ENCODE results near the gene NPEPL1.
"Not testable (repeated sequence)": the region's sequence is repeated elsewhere in the genome, so short reads cannot be mapped to it uniquely, and the experiment has no call there.

The NPEPL1 gene

GRCh38 chr20:58741384-58741783 lies 48.8 kb downstream of the NPEPL1 start:
- no peak for DNase-seq (ENCODE audit: low spot score)

DNA sequence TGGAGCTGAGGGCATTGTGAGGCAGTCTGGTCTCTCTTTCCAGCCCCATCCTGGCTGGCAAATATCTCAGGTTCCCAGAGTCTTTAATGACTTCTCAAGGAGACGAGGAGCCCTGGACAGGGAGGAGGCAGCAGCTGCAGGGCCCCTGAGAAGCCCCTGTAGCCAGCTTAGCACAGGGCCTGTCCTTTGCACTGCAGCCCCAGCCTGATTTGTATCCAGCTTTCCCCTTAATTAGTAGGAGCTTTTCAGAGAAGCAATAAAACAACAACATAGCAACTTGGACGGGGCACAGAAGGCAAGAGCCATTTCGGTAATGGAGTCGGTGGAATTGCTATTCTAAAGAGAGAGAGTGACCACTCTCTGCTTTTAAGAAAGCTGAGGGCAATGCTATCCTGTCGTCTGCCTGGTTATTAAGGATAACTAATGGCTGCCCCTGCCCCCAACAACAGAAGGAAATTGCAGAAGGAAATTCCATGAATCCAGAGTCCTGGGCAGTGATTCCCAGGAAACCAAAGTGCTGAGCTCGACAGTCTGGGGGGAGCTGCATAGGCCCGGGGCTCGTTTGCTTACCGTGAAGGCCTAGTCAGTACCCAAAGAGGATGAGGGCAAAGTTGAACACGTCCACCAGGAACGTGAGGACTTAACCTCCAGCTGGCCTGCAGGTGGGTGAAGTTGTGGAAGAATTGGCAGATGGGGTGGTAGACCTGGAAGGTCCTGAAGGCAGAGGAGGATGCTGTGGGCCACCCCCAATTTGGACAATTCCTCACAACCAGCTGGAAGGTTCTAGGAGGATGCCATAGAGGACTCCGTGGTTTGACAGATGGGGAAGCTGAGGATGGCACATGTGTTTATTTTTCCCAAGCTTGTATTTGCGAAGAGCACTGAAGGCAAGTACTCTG lies 50.3 kb downstream of the NPEPL1 start:
- DNase-seq (ENCODE audit: low spot score) = no peak

DNA sequence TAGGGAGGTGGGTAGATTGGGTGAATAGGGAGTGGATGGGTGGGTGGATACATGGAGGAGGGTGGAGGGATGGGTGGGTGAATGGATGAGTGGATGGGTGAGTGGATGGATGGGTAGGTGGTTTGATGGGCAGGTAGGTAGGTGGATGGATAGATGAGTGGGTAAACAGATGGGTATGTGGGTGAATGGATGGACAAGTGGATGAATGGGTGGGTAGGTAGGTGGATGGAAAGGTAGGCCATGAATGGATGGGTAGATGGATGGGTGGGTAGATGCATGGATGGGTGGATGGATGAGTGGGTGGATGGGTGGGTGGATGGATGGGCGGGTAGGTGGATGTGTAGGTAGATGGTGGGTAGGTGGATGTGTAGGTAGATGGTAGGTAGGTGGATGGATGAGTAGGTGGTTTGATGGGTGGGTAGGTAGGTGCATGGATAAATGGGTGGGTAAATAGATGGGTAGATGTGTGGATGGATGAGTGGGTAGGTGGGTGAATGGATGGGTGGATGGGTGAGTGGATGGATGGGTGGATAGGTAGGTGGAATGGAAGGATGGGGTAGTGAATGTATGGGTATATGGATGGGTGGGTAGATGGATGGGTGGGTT lies 51.4 kb downstream of the NPEPL1 start:
- no peak for DNase-seq (ENCODE audit: low spot score)

DNA sequence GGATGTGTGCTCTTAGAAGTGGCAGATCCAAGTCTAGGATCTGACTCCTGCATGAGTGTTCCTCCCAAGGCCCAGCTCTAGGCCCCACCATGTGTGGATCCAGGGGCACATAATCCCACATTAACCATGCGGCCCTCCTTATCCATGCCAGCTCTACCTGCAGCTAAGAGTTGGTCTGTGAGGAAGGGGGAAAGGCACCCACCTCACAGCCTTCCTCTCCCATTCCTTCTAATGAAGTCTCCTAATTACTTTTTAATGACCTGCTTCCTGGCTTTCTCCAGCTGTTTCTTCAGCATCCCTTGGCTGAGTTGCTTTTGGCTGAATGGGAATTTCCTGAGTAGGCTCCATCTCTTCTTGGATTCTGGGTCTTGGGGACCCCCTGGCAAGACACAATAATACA lies 52.2 kb downstream of the NPEPL1 start:
- DNase-seq (ENCODE audit: low spot score) = no peak

DNA sequence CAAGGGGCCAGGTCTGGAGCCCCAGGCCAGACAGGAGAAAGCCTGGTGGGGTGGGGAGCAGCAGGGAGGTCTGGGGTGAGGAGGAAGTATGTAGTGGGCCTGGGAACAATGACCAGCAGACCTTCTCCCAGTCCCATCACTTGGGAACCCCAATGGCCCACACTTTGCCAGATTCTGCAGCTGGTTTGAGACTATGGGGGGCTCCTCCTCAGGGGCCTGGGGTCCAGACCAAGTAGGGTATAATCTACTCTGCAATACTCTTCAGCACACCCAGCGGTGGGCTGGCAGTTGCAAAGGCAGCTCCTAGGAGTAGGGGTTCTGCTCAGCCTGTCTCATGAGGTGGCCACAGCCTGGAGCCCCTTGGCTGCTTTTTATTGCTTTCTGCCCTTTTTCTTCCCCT lies 52.8 kb downstream of the NPEPL1 start:
- DNase-seq (ENCODE audit: low spot score) = no peak

- no peak for DNase-seq (ENCODE audit: low spot score)
These were observed 54.0 kb downstream of the NPEPL1 start for GRCh38 chr20:58746620-58747019.

DNA sequence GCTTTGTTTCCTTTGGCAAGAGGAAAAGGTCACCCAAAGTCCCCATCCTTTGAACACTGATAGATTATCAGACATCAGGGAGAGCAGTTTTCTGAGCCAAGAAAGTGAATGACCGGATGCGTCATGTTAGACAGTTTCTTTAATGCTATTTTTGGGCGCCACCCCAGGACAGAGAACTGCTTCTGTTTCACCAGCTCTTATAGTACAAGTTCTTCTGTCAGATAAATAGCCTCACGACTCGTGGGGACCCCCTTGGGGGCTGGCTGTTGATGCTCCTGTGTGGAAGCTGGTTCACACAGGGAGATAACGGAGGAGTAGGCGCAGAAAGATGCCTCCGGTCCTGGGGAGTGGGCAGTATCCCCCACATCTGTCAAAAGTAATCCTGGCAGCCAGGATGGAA lies 54.6 kb downstream of the NPEPL1 start:
- no peak for DNase-seq (ENCODE audit: low spot score)

GRCh38 chr20:58748618-58749017 lies 56.0 kb downstream of the NPEPL1 start:
- no peak for DNase-seq (ENCODE audit: low spot score)

GRCh38 chr20:58749098-58749769 lies 56.6 kb downstream of the NPEPL1 start:
- no peak for DNase-seq (ENCODE audit: low spot score)

- DNase-seq (ENCODE audit: low spot score) = no peak
These were observed 57.4 kb downstream of the NPEPL1 start for GRCh38 chr20:58749979-58750378.

GRCh38 chr20:58750706-58751105 lies 58.1 kb downstream of the NPEPL1 start:
- DNase-seq (ENCODE audit: low spot score) = not testable (repeated sequence)

GRCh38 chr20:58751979-58752378 lies 59.4 kb downstream of the NPEPL1 start:
- DNase-seq (ENCODE audit: low spot score) = no peak

- DNase-seq (ENCODE audit: low spot score) = no peak
These were observed 60.0 kb downstream of the NPEPL1 start for GRCh38 chr20:58752565-58752964.

DNA sequence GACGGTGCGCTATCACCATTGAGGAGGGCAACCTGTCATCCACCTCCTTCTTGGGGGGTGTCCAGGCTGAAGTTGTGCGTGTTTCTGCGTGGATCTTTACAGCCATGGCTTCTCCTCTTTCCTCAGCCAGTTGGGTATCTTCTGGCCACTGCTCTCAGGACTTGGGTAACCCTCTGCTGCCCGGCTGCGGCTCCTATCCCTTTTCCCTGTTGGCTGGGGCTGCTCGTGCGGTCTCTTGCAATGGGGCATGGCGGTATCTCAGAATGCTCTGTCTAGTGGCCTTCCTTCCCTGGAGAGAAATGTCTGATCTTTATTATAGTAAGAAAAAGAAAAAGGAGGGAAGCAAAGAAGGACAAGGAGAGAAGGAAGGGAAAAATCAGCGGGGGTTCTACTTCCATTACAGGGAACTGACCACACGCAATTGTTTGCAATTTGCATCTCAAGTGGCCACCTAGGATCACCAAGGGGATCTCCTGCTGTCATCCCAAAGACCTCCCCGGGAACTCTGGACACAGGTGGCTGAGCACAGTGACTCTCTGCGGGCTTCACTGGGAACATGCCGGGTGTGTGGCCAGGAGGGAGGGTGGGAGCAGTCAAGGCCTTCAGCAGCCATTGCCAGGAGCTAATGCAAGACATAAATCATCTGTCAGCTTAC lies 60.8 kb downstream of the NPEPL1 start:
- peak; percentile 63 for DNase-seq (ENCODE audit: low spot score)

DNA sequence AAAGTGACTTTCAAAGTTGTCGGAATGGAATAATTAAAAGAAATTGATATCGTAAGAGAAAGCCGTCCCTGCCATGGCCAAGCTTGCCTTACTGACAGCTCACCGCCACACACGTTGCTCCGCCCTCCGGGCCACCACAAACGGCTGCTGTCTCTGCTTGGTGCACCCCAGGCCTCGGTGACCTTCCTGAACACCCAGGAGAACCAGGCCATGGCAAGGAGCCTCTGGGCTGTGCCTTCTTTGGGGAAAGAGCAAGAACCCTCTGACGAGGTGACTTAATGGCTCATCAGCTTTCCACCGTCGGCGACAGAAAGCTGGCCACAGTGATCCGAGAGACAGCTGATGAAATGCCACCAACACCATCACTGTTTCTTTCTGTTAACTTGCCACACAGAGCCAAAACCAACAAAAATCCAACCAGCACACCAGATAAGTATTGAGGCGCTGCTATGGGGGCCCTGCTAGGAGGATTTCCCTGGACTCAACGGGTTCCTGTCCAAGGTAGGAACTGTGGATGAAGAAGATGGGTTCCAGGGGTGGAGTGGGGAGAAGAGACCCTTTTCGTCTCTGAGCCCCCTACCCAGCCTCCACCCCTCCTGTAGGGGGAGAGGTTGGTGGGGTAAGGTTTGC lies 61.4 kb downstream of the NPEPL1 start:
- no peak for DNase-seq (ENCODE audit: low spot score)

DNA sequence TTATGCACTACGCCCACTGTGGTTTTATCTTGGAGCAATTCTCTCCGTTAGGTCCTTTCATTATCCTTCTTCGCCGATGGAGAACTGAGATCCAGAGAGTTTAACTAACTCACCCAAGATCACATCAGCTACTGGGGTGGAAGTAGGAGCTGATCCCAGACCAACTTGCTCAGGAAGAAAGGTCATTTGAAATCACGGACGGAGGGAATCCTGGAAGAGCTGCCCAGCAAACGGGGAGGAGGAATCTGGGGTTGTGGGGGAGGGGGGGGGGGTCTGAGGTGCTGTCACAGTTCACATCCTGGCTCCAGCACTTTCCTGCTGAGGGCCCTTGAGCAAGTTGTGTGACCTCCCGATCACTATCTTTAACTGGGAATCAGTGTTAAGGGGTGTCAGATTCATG lies 62.0 kb downstream of the NPEPL1 start:
- DNase-seq (ENCODE audit: low spot score) = no peak

GRCh38 chr20:58755062-58755697 lies 62.6 kb downstream of the NPEPL1 start:
- no peak for DNase-seq (ENCODE audit: low spot score)

GRCh38 chr20:58755766-58756449 lies 63.3 kb downstream of the NPEPL1 start:
- DNase-seq (ENCODE audit: low spot score) = no peak

- DNase-seq (ENCODE audit: low spot score) = no peak
These were observed 63.8 kb downstream of the NPEPL1 start for GRCh38 chr20:58756450-58756775.

DNA sequence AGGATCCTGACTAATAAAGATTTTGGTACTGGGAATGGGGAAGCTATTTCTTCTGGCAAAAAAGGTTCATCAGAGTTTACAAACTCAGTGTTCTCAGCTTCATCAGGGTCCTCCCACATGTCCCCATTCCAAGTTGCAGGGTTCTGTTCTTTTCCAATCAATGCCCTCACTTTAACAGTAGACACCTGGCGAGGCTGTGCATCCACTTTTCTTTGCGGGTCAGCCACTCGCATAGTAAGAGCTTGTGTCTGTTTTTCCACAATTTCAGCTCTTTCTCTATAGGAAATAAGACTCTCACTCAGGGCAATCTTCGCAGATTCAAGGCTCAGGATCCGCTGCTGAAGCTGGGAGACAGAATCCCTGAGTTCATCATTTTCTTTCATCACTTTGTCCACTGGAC lies 65.0 kb downstream of the NPEPL1 start:
- DNase-seq (ENCODE audit: low spot score) = not testable (repeated sequence)

GRCh38 chr20:58759947-58760346 lies 67.3 kb downstream of the NPEPL1 start:
- DNase-seq (ENCODE audit: low spot score) = no peak

All from iPS-NIHi11 (cell line).